Kidney epithelial cell (primary cell): Measurements from ENCODE around the gene TBC1D23. TPM values are rescaled to one million over a fixed set of nuclear protein-coding genes. Genes with fewer than 3 reads are reported as not detected.
"Not testable (repeated sequence)": the region's sequence is repeated elsewhere in the genome, so short reads cannot be mapped to it uniquely, and the experiment has no call there.

Source experiments
- DNase-seq: peaks from one replicate; pipeline ENCODE4 v3.0.0-alpha.2; 2010; ENCODE audit warnings: low read depth
- H3K27me3 ChIP-seq: 2 replicates; pipeline ENCODE4 v1.6.0; 2011; ENCODE audit warnings: low read length; ENCODE audit not compliant: control insufficient read depth, insufficient read depth
- H3K36me3 ChIP-seq: 2 replicates; pipeline ENCODE4 v1.5.1; 2011; ENCODE audit warnings: low read length; ENCODE audit not compliant: control insufficient read depth, insufficient read depth
- H3K4me3 ChIP-seq: 2 replicates; pipeline ENCODE4 v1.5.1; 2011; ENCODE audit warnings: low read depth, mild to moderate bottlenecking, control low read depth, low read length
- CTCF ChIP-seq: IDR thresholded peaks from 2 replicates; pipeline ENCODE4 v1.5.1; 2011; ENCODE audit warnings: mild to moderate bottlenecking, moderate library complexity, low read length, control low read depth, inconsistent platforms; ENCODE audit not compliant: insufficient read depth, poor library complexity, severe bottlenecking
- total RNA-seq: library from RNA; depleted of rRNA; stranded (reverse); fragments of >200 nt; gene quantifications from 2 replicates; pipeline ENCODE4 v1.2.3, GENCODE V29; 2015

TBC1D23 gene
- total RNA-seq, 1 donor from 2014 or later: 38.3 TPM

GRCh38 chr3:100316641-100317069 is 55.9 kb downstream of the TBC1D23 start:
- DNase-seq: no peak
- H3K36me3 ChIP-seq: peaks cover 1% of the 10 kb centered on the region
- H3K4me3 ChIP-seq: no peak overlapping the region
- no peaks in the 10 kb centered on the region for H3K27me3 ChIP-seq
- peak; percentile 65 for TF ChIP-seq CTCF

GRCh38 chr3:100317912-100318311 is 57.1 kb downstream of the TBC1D23 start:
- peaks cover 1% of the 10 kb centered on the region for H3K36me3 ChIP-seq
- H3K27me3 ChIP-seq: no peaks in the 10 kb centered on the region
- no peak for DNase-seq
- no peak for TF ChIP-seq CTCF
- H3K4me3 ChIP-seq: no peak overlapping the region

GRCh38 chr3:100319951-100320350 is 59.2 kb downstream of the TBC1D23 start:
- Histone ChIP-seq H3K4me3 (no peak overlapping the region), H3K27me3 (no peaks in the 10 kb centered on the region), H3K36me3 (peaks cover 1% of the 10 kb centered on the region)
- DNase-seq: no peak
- no peak for TF ChIP-seq CTCF

- Histone ChIP-seq H3K36me3 (peaks cover 1% of the 10 kb centered on the region), H3K4me3 (no peak overlapping the region), H3K27me3 (no peaks in the 10 kb centered on the region)
- DNase-seq: no peak
- TF ChIP-seq CTCF: no peak
Measured at GRCh38 chr3:100324044-100324443, 63.3 kb downstream of the TBC1D23 start.

- no peak for DNase-seq
- Histone ChIP-seq H3K36me3 (peaks cover 1% of the 10 kb centered on the region), H3K27me3 (no peaks in the 10 kb centered on the region), H3K4me3 (no peak overlapping the region)
- no peak for TF ChIP-seq CTCF
Measured at GRCh38 chr3:100325827-100326226, 65.0 kb downstream of the TBC1D23 start.

- H3K27me3 ChIP-seq, H3K36me3 ChIP-seq, DNase-seq, H3K4me3 ChIP-seq: not testable (repeated sequence)
Measured at GRCh38 chr3:100327377-100327776, 66.6 kb downstream of the TBC1D23 start.
